ENCODE results near the gene MCIDAS. TPM values are rescaled to one million over a fixed set of nuclear protein-coding genes. Genes with fewer than 3 reads are reported as not detected.

Gene MCIDAS
- total and polyA plus RNA-seq, 10 of the 15 experiments (the other 5 are each of a cell fraction or from before 2014, with no cell fraction given), result not detected

- BruUV-seq (replicated peaks), result no TSS peak
- Histone ChIP-seq H4K20me1 (ENCODE audit: control insufficient read depth, insufficient read depth) (no peaks in the 10 kb centered on the region), H3K9ac (ENCODE audit: control insufficient read depth, insufficient read depth, low read length) (no peak overlapping the region), H3K79me2 (ENCODE audit: control insufficient read depth, insufficient read depth, low read length) (no peaks in the 10 kb centered on the region), H2AFZ (ENCODE audit: control insufficient read depth, low read depth, low read length) (no peak overlapping the region), H3K27ac (ENCODE audit: control insufficient read depth, insufficient read depth) (no peak overlapping the region), H3K4me2 (ENCODE audit: control insufficient read depth, insufficient read depth) (0 out of 2 replicates have a peak overlapping the region, but pooled peaks have one; percentile 27), H3K36me3 (ENCODE audit: control insufficient read depth in 2 of 2, insufficient read depth in 2 of 2, low read length in 1 of 2) (no peaks in the 10 kb centered on the region), H3K27me3 (replicated peaks in 1 of 2; ENCODE audit: control insufficient read depth in 2 of 2, insufficient read depth in 2 of 2, low read length in 1 of 2) (peaks cover 34 to 45% of the 10 kb centered on the region in 2 experiments), H3K4me3 (no peak overlapping the region), H3K4me1 (ENCODE audit: control insufficient read depth, insufficient read depth, low read length) (peaks cover 18% of the 10 kb centered on the region), H3K9me3 (replicated peaks; ENCODE audit: control insufficient read depth, insufficient read depth, low read length) (no peaks in the 10 kb centered on the region; the same call in 2 of the 3 replicates)
- no peak for FAIRE-seq
- DNase-seq (ENCODE audit: low read depth, low spot score), result no peak
- intact Hi-C loops (cut with micrococcal nuclease; ENCODE audit: unreplicated experiment), result no loop called here
- SMC1A ChIA-PET (ENCODE audit: uncharacterized antibody, unreplicated experiment), result no interaction called here
- POLR2A ChIA-PET, result no interaction called here
- RAD21 ChIA-PET (ENCODE audit: unreplicated experiment), result no interaction called here
- ATAC-seq, result peak; percentile 6; the same call in 2 of the 3 replicates
- in situ Hi-C loops (cut with MboI), result no loop called here
- CTCF ChIA-PET, result interaction anchor here (0.6 kb wide), 1 partner anchor 21 kb away, joined by 3 read pairs; no protein-coding TSS in a partner anchor
- no peak for TF ChIP-seq PAX5 (IDR thresholded peaks at IDR 0.05; ENCODE audit: borderline replicate concordance, low read depth, low read length)
- TF ChIP-seq, protein P1, sequence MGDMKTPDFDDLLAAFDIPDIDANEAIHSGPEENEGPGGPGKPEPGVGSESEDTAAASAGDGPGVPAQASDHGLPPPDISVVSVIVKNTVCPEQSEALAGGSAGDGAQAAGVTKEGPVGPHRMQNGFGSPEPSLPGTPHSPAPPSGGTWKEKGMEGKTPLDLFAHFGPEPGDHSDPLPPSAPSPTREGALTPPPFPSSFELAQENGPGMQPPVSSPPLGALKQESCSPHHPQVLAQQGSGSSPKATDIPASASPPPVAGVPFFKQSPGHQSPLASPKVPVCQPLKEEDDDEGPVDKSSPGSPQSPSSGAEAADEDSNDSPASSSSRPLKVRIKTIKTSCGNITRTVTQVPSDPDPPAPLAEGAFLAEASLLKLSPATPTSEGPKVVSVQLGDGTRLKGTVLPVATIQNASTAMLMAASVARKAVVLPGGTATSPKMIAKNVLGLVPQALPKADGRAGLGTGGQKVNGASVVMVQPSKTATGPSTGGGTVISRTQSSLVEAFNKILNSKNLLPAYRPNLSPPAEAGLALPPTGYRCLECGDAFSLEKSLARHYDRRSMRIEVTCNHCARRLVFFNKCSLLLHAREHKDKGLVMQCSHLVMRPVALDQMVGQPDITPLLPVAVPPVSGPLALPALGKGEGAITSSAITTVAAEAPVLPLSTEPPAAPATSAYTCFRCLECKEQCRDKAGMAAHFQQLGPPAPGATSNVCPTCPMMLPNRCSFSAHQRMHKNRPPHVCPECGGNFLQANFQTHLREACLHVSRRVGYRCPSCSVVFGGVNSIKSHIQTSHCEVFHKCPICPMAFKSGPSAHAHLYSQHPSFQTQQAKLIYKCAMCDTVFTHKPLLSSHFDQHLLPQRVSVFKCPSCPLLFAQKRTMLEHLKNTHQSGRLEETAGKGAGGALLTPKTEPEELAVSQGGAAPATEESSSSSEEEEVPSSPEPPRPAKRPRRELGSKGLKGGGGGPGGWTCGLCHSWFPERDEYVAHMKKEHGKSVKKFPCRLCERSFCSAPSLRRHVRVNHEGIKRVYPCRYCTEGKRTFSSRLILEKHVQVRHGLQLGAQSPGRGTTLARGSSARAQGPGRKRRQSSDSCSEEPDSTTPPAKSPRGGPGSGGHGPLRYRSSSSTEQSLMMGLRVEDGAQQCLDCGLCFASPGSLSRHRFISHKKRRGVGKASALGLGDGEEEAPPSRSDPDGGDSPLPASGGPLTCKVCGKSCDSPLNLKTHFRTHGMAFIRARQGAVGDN (IDR thresholded peaks at IDR 0.05), result no peak
- no peak for TF ChIP-seq TCF12 (IDR thresholded peaks at IDR 0.05; ENCODE audit: low read depth, low read length)
- no peak for TF ChIP-seq ZZZ3 (IDR thresholded peaks at IDR 0.05; ENCODE audit: control insufficient read depth, insufficient read length, low read depth)
- TF ChIP-seq CBFB (IDR thresholded peaks at IDR 0.05; ENCODE audit: low read depth), result no peak
- TF ChIP-seq BCLAF1 (IDR thresholded peaks at IDR 0.05), result no peak
- TF ChIP-seq REST (IDR thresholded peaks at IDR 0.05; ENCODE audit: low read depth, low read length), result no peak
- no peak for TF ChIP-seq SMC3 (IDR thresholded peaks at IDR 0.05; ENCODE audit: borderline replicate concordance, low read length)
- TF ChIP-seq MXI1 (IDR thresholded peaks at IDR 0.05; ENCODE audit: low read depth, low read length), result no peak
- no peak for TF ChIP-seq MAX (IDR thresholded peaks at IDR 0.05; ENCODE audit: low read depth, low read length)
- TF ChIP-seq RELA (IDR thresholded peaks at IDR 0.05; ENCODE audit: borderline replicate concordance, partially characterized antibody), result no peak
- TF ChIP-seq ZSCAN29 (IDR thresholded peaks at IDR 0.05), result no peak
- WGBS (ENCODE audit: insufficient coverage, insufficient replicate concordance, low lambda C conversion rate, missing lambda C conversion rate), result 6% methylated on average over 47 of the region's 48 CpGs
Observed at GRCh38 chr5:55231029-55231918, 4.2 kb upstream of the MCIDAS start.
